Psoas muscle (tissue), 8 donors: ENCODE data around the gene TENM3. TPM values are rescaled to one million over a fixed set of nuclear protein-coding genes. Genes with fewer than 3 reads are reported as not detected.

Experiments
- ATAC-seq, 4 donors: fragments of 200-7000 bp; cut with Tn5 transposase; one replicate each; pipeline ENCODE4 v1.9.1; 2020; ENCODE audit warnings: moderate library complexity in 3 of 4, mild to moderate bottlenecking in 2 of 4
- DNase-seq, 2 donors: peaks; one replicate each; pipeline ENCODE4 v3.0.0-alpha.2; 2020
- H3K27ac ChIP-seq: fragments of 200-600 bp; one replicate; pipeline ENCODE4 v1.8.0; 2022
- H3K27me3 ChIP-seq, 3 donors: fragments of 200-600 bp in 1 of 3; one replicate each; pipeline versions ENCODE4 v1.6.1 to v1.8.0; 2013 to 2022; ENCODE audit warnings: low read length in 2 of 3, mild to moderate bottlenecking in 2 of 3, moderate library complexity in 1 of 3; ENCODE audit not compliant: insufficient read depth in 3 of 3
- H3K36me3 ChIP-seq, 2 donors: fragments of 200-600 bp in 1 of 2; one replicate each; pipeline versions ENCODE4 v1.6.1 to v1.8.0; 2013 to 2022; ENCODE audit warnings: low read depth in 1 of 2, mild to moderate bottlenecking in 1 of 2, moderate library complexity in 1 of 2; ENCODE audit not compliant: insufficient read depth in 1 of 2
- H3K4me1 ChIP-seq: fragments of 200-600 bp; one replicate; pipeline ENCODE4 v1.8.0; 2022
- H3K4me3 ChIP-seq: fragments of 200-600 bp; one replicate; pipeline ENCODE4 v1.8.0; 2022; ENCODE audit warnings: mild to moderate bottlenecking
- H3K9me3 ChIP-seq: fragments of 200-600 bp; one replicate; pipeline ENCODE4 v1.8.0; 2022
- WGBS, 3 donors: extraction: QIAGEN DNeasy Blood & Tissue Kit; methylation state at CpG; one replicate each; pipeline versions ENCODE4 v1.1.6 to v1.1.7; 2013; 5-methylcytosine and 5-hydroxymethylcytosine counted together
- intact Hi-C, 2 donors: fragments of 100-400 bp; cut with DNase I; formaldehyde crosslinking; loops; one replicate each; pipeline versions ENCODE4 v1.11.0 to v1.14.2; 2022
- polyA plus RNA-seq, 3 donors: library from polyadenylated mRNA; stranded (reverse); fragments of 200-250 nt; gene quantifications; one replicate each; pipeline ENCODE4 v1.2.3, GENCODE V29; 2013
- total RNA-seq, 4 donors: library from RNA; stranded (reverse); fragmentation: NEBNext Ultra II Directional in 2 of 4; extraction: Animal tissue kit (Norgen Biotek cat#: 25700) in 2 of 4; gene quantifications; one replicate each; pipeline versions ENCODE4 v1.2.1 to v1.2.4, GENCODE V29; 2021 to 2023
- TF ChIP-seq, protein P1 (sequence below): fragments of 200-600 bp; IDR thresholded peaks from one replicate; pipeline ENCODE4 v1.8.0; 2022; ENCODE audit warnings: antibody characterized with exemption
- donor health status: healthy with polysubstance abuse.
- donor health status: DM: no; HTN: no; CAD: no; lungs with moderate emphysema.
- donor health status: Bipolar disorder and iron deficiency.
- donor health status: healthy.
- donor health status: DM: yes; HTN: yes; CAD: no.
- donor health status: DM: no; HTN: no; CAD: no.
- donor health status: DM: no; HTN: no; CAD: no.
- donor health status: DM: yes; HTN: yes; CAD: no.

Gene TENM3
- total and polyA plus RNA-seq, 7 donors, result 0.48 to 11.6 (median 5.3) TPM

DNA sequence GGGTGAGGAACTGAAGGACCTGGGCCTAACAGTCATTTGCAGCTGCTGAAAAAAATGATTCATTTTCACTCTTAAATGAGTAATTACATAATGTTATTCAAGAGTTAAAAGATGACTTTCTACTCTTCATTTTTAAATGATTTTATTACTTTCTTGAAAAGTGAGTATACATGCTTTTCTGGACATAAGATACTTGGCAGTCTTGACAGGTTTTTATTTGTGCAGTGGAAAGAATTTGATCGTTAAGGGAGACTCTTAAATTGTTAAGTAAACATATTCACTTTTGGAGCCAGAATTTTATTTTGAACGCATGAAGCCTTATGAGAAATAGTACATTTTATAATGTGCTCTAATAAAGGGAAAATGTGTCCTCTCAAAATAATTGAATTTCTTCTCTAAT, 245.7 kb downstream of the TENM3 start:
- Histone ChIP-seq H3K4me3 (no peak overlapping the region), H3K4me1 (peaks cover 18% of the 10 kb centered on the region), H3K9me3 (no peaks in the 10 kb centered on the region), H3K27me3 (no peaks in the 10 kb centered on the region), H3K36me3 (no peaks in the 10 kb centered on the region), H3K27ac (no peak overlapping the region)
- intact Hi-C loops, result loop anchor here in 1 of 2 donors (10.0 kb wide), 1 partner anchor 186 kb away; no protein-coding TSS in a partner anchor
- TF ChIP-seq, protein P1, sequence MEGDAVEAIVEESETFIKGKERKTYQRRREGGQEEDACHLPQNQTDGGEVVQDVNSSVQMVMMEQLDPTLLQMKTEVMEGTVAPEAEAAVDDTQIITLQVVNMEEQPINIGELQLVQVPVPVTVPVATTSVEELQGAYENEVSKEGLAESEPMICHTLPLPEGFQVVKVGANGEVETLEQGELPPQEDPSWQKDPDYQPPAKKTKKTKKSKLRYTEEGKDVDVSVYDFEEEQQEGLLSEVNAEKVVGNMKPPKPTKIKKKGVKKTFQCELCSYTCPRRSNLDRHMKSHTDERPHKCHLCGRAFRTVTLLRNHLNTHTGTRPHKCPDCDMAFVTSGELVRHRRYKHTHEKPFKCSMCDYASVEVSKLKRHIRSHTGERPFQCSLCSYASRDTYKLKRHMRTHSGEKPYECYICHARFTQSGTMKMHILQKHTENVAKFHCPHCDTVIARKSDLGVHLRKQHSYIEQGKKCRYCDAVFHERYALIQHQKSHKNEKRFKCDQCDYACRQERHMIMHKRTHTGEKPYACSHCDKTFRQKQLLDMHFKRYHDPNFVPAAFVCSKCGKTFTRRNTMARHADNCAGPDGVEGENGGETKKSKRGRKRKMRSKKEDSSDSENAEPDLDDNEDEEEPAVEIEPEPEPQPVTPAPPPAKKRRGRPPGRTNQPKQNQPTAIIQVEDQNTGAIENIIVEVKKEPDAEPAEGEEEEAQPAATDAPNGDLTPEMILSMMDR, result no peak
- 33 to 50% (median 44%) methylated on average over 2 of the region's 2 CpGs for WGBS, 3 donors
- ATAC-seq, result no peak
- DNase-seq, result no peak

GRCh38 chr4:182489607-182490006, 246.4 kb downstream of the TENM3 start:
- TF ChIP-seq, protein P1, result no peak
- no peaks in the 10 kb centered on the region for H3K9me3 ChIP-seq
- no peak for DNase-seq
- no peak overlapping the region for H3K27ac ChIP-seq
- no peak overlapping the region for H3K4me3 ChIP-seq
- H3K27me3 ChIP-seq, result no peaks in the 10 kb centered on the region
- 80 to 82% (median 81%) methylated on average over 2 of the region's 2 CpGs for WGBS, 3 donors
- H3K36me3 ChIP-seq, result no peaks in the 10 kb centered on the region
- no peak for ATAC-seq
- intact Hi-C loops, result loop anchor here in 1 of 2 donors (10.0 kb wide), 1 partner anchor 185 kb away; no protein-coding TSS in a partner anchor
- H3K4me1 ChIP-seq, result peaks cover 18% of the 10 kb centered on the region

GRCh38 chr4:182491719-182492118, 248.5 kb downstream of the TENM3 start:
- Histone ChIP-seq H3K9me3 (no peaks in the 10 kb centered on the region), H3K4me3 (no peak overlapping the region), H3K27me3 (no peaks in the 10 kb centered on the region), H3K36me3 (no peaks in the 10 kb centered on the region), H3K27ac (no peak overlapping the region), H3K4me1 (peaks cover 18% of the 10 kb centered on the region)
- DNase-seq, result no peak
- ATAC-seq, result peak in 2 of 4 donors; percentile 16 to 29
- intact Hi-C loops, result no loop called here
- TF ChIP-seq, protein P1, result no peak

DNA sequence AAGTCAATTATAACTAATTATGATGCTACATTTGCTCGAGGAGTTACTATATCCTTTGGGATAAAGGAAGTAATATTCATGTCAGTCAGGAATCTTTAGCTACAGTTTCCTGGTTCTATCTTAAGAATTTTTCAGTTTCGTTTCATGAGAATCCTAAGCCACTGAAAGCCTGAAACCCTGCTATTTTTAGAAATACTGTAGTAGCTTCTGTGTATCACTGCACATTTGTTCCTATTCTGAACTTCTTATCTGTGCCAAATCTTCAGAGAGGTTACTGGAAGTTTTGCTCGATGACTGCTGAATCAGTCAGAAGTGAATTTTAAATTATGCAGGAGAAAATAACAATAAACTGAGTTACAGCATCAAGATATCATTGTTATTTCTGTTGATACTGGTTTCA, 249.2 kb downstream of the TENM3 start:
- 1 to 3% (median 2%) methylated on average over 3 of the region's 3 CpGs for WGBS, 3 donors
- Histone ChIP-seq H3K4me1 (peaks cover 18% of the 10 kb centered on the region), H3K9me3 (no peaks in the 10 kb centered on the region), H3K27me3 (no peaks in the 10 kb centered on the region), H3K36me3 (no peaks in the 10 kb centered on the region), H3K27ac (peak overlapping the region; percentile 48), H3K4me3 (peak overlapping the region; percentile 12)
- DNase-seq (no peak), ATAC-seq (peak; percentile 68 to 93 (median 82))
- intact Hi-C loops, result no loop called here
- TF ChIP-seq, protein P1, result no peak

DNA sequence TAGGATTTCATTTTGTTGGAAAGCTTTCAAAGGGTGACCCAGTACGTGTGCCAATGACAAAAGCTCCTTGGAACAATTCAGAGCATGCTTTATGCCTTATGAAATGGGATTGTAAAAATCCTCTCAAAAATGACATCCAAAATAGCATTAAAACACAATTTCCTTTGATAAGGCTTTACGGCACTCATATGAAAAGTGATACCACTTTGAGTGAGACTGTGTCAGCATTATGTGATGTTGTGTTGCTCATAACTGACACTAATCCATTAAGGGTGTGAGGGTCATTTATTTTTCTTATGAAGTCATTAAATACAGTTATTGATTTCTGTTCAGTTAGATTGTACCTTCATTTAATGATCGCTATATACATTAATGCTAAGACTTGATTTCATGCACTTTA, 250.2 kb downstream of the TENM3 start:
- 50 to 63% (median 51%) methylated on average over 3 of the region's 3 CpGs for WGBS, 3 donors

More for the DNA sequence above, 250.2 kb downstream of the TENM3 start:
- ATAC-seq (peak in 1 of 4 donors; percentile 49), DNase-seq (no peak)
- no peaks in the 10 kb centered on the region for H3K9me3 ChIP-seq
- no peaks in the 10 kb centered on the region for H3K36me3 ChIP-seq
- no peaks in the 10 kb centered on the region for H3K27me3 ChIP-seq
- no peak overlapping the region for H3K4me3 ChIP-seq
- H3K27ac ChIP-seq, result no peak overlapping the region
- intact Hi-C loops, result no loop called here
- TF ChIP-seq, protein P1, result no peak
- peaks cover 18% of the 10 kb centered on the region for H3K4me1 ChIP-seq
